EL (cell line): ENCODE data around the gene NRTN.

ENCODE experiments used
- DNase-seq: peaks from one replicate; pipeline ENCODE4 v3.0.0-alpha.2; 2016

Gene NRTN

DNA sequence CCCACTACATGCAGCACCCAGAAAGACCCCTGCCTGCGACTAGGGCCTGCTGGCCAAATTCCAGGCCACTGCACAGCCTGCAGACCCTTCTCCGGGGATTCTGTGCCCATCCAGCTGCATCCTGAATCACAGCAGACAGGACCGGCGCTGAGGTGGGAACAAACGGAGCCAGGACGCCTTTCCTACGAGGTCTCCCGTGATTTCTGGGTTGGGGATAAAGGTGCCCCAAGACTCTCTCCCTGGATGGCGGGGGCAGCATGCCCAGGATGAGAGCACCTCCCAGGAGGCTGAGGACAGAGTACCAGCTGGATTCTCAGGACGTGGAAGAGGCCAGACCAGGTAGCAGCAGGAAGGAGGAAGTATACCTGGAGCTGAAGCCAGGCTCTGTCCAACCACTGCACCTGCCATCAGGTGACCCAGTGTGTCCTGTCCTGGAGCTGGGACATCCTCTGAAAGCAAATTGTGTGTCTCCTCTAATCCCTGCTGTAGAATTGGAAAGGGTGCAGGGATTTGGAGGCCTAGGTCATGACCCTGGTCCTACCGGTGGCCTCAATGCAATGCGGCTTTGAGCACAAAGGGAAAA lies 68.8 kb downstream of the NRTN start:
- DNase-seq: no peak

GRCh38 chr19:5874496-5874895 lies 69.6 kb downstream of the NRTN start:
- DNase-seq: peak; percentile 59

GRCh38 chr19:5877427-5877826 lies 72.6 kb downstream of the NRTN start:
- DNase-seq: no peak

DNA sequence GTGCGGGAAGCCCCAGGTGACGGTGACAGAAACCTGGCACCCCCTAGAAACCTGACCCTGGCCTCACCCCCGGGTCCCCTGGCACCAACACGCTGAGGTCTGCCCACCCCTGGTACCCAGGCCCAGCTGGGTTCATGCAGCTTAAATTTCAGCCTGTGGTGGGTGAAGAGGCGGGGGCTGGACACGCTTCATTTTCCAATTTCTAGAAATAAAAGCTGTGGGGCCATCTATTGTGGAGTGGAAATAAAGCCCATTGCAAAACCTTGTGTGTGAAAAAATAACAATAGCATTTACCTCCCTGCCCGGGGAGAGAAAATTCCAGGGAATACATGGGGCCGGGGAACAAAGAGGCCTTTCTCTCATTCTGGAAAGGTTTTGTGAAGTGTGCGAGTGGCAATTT lies 73.0 kb downstream of the NRTN start:
- DNase-seq: no peak
